K562 (cell line): ENCODE measurements around the gene ATXN7L1. TPM values are rescaled to one million over a fixed set of nuclear protein-coding genes. Genes with fewer than 3 reads are reported as not detected.

Source experiments
- ATAC-seq: fragments of 200-7000 bp; cut with Tn5 transposase; 3 replicates; pipeline ENCODE4 v1.9.1; 2020; ENCODE audit warnings: moderate library complexity
- BruUV-seq: library from RNA; stranded (reverse); fragments of 400-500 nt; replicated peaks from 2 replicates; lab custom pipeline; 2021; lab: Mats Ljungman, UMichigan
- CTCF ChIA-PET: fragments of 300-600 bp; formaldehyde crosslinking; extraction: SDS; loops from one replicate; lab custom pipeline; 2021; ENCODE audit warnings: low intra/inter-chr PET ratio; lab: Yijun Ruan, JAX
- POLR2A ChIA-PET: fragments of 300-600, 350-650 bp; sonication (Branson Sonifier 250); formaldehyde crosslinking; extraction: SDS; loops from one replicate; lab custom pipeline; 2021; ENCODE audit warnings: antibody characterized with exemption, inconsistent platforms; lab: Yijun Ruan, JAX
- DNase-seq, 4 experiments: peaks; one replicate each; pipeline versions ENCODE4 v3.0.0 to v3.0.0-alpha.2; 2011 to 2018; ENCODE audit warnings: low spot score in 3 of 4, mixed read lengths in 3 of 4; ENCODE audit errors: extremely low read depth in 1 of 4
- FAIRE-seq: peaks from 2 replicates; lab custom pipeline; 2011; peaks lifted over from hg19 to GRCh38; lab: Jason Lieb, UNC
- H2AFZ ChIP-seq: 2 replicates; pipeline ENCODE4 v1.6.0; 2011; ENCODE audit warnings: low read depth, low read length, control low read depth, inconsistent platforms
- H3K27ac ChIP-seq: fragments of 200-600 bp; 3 replicates; pipeline ENCODE4 v1.8.0; 2011; ENCODE audit warnings: low read depth, mild to moderate bottlenecking, control low read depth, inconsistent platforms, low read length, moderate library complexity, mixed read lengths; ENCODE audit errors: extremely low read depth
- H3K27me3 ChIP-seq, 2 experiments: fragments of 300-600 bp in 1 of 2; 2 replicates in 1 of 2; 3 replicates in 1 of 2; pipeline versions ENCODE4 v1.6.0 to v1.8.0; 2011; ENCODE audit warnings: inconsistent platforms in 2 of 2, low read length in 2 of 2, mild to moderate bottlenecking in 1 of 2, mixed read lengths in 1 of 2, moderate library complexity in 1 of 2; ENCODE audit not compliant: control insufficient read depth in 2 of 2, insufficient read depth in 2 of 2
- H3K36me3 ChIP-seq: fragments of 300-600 bp; 3 replicates; pipeline ENCODE4 v1.8.0; 2011; ENCODE audit warnings: mild to moderate bottlenecking, low read length, inconsistent platforms; ENCODE audit not compliant: control insufficient read depth, insufficient read depth
- H3K4me1 ChIP-seq, 2 experiments: fragments of 200-600 bp in 1 of 2; replicated peaks in 1 of 2; 2 replicates in 1 of 2; 3 replicates in 1 of 2; pipeline versions ENCODE4 v1.5.1 to v1.8.0; 2011; ENCODE audit warnings: inconsistent platforms in 2 of 2, low read length in 2 of 2, mild to moderate bottlenecking in 1 of 2, mixed read lengths in 1 of 2, moderate library complexity in 1 of 2; ENCODE audit not compliant: control insufficient read depth in 2 of 2, insufficient read depth in 2 of 2
- H3K4me2 ChIP-seq: 2 replicates; pipeline ENCODE4 v1.6.1; 2011; ENCODE audit warnings: low read length, control low read depth, inconsistent platforms, mixed read lengths; ENCODE audit not compliant: insufficient read depth
- H3K4me3 ChIP-seq: fragments of 200-600 bp; sonication (generic), shearing (Covaris generic); 2 replicates; pipeline ENCODE4 v1.5.1; 2016; ENCODE audit warnings: control low read depth, inconsistent platforms
- H3K79me2 ChIP-seq: fragments of 200-600 bp; 3 replicates; pipeline ENCODE4 v1.8.0; 2011; ENCODE audit warnings: low read length, inconsistent platforms; ENCODE audit not compliant: control insufficient read depth, insufficient read depth
- H3K9ac ChIP-seq, 2 experiments: 2 replicates each; pipeline versions ENCODE4 v1.6.0 to v1.6.1; 2011; ENCODE audit warnings: low read depth in 2 of 2, low read length in 2 of 2, control low read depth in 1 of 2, inconsistent platforms in 1 of 2, mild to moderate bottlenecking in 1 of 2, mixed read lengths in 1 of 2; ENCODE audit not compliant: insufficient read depth in 1 of 2
- H3K9me1 ChIP-seq: one replicate; pipeline ENCODE4 v1.6.0; 2011; ENCODE audit warnings: inconsistent platforms, mild to moderate bottlenecking, low read length, moderate library complexity; ENCODE audit not compliant: control insufficient read depth, insufficient read depth
- H3K9me3 ChIP-seq: replicated peaks from 2 replicates; pipeline ENCODE4 v1.5.1; 2011; ENCODE audit warnings: low read depth, low read length, inconsistent platforms; ENCODE audit not compliant: control insufficient read depth, insufficient read depth
- H4K20me1 ChIP-seq: replicated peaks from 2 replicates; pipeline ENCODE4 v1.6.1; 2011; ENCODE audit warnings: low read length, inconsistent platforms, mixed read lengths; ENCODE audit not compliant: control insufficient read depth, insufficient read depth
- HMG20B ChIP-seq: fragments of 250-450 bp; sonication (Bioruptor Pico); IDR thresholded peaks from 2 replicates; pipeline ENCODE4 v1.5.0; 2021; ENCODE audit warnings: mild to moderate bottlenecking
- KDM5B ChIP-seq: fragments of 200-600 bp; sonication (generic); IDR thresholded peaks from 2 replicates; pipeline ENCODE4 v1.6.1; 2012; ENCODE audit warnings: low read depth, mild to moderate bottlenecking, moderate library complexity, low read length, control low read depth, inconsistent platforms; ENCODE audit not compliant: insufficient replicate concordance
- LCOR ChIP-seq: sonication (generic); formaldehyde crosslinking; IDR thresholded peaks from 2 replicates; pipeline ENCODE4 v1.8.0; 2022; ENCODE audit warnings: mild to moderate bottlenecking, missing genetic modification reagents
- NFIX ChIP-seq: fragments of 250-450 bp; sonication (Bioruptor Pico); IDR thresholded peaks from 2 replicates; pipeline ENCODE4 v1.4.0; 2020; ENCODE audit warnings: low read depth, mild to moderate bottlenecking, moderate library complexity
- RAD21 ChIP-seq, 2 experiments: fragments of 250-450 bp in 1 of 2; fragments of 450-650 bp in 1 of 2; sonication (Bioruptor Pico) in 1 of 2; formaldehyde crosslinking in 1 of 2; IDR thresholded peaks in 1 of 2; conservative IDR thresholded peaks in 1 of 2; 2 replicates each; pipeline versions ENCODE4 v1.4.0 to v1.8.0; 2020 to 2022; ENCODE audit warnings: mild to moderate bottlenecking in 2 of 2, moderate library complexity in 1 of 2
- RFX5 ChIP-seq: IDR thresholded peaks from 2 replicates; pipeline ENCODE4 v1.6.1; 2011; ENCODE audit warnings: low read depth, mild to moderate bottlenecking, improper control_type of control experiment, low read length
- TRIM24 ChIP-seq, 2 experiments: fragments of 450-650 bp; IDR thresholded peaks; 2 replicates each; pipeline ENCODE4 v1.6.1; 2016
- WGBS: fragments of 100-300 bp; shearing (Covaris generic); methylation state at CpG from one replicate; pipeline ENCODE4 v1.1.6; 2016; ENCODE audit warnings: low coverage, mixed read lengths; ENCODE audit not compliant: insufficient coverage; ENCODE audit errors: missing lambda C conversion rate; 5-methylcytosine and 5-hydroxymethylcytosine counted together
- in situ Hi-C: fragments of 300-500 bp; cut with MboI; formaldehyde crosslinking; loops from 4 replicates; pipeline ENCODE4 v1.15.0; 2018; ENCODE audit warnings: inconsistent platforms, mixed read lengths
- intact Hi-C: fragments of 100-400 bp; cut with micrococcal nuclease; formaldehyde crosslinking; loops from 2 replicates; pipeline ENCODE4 v1.14.2; 2022
- polyA plus RNA-seq, 8 experiments: library from polyadenylated mRNA; depleted of rRNA in 4 of 8; stranded (reverse) in 5 of 8; unstranded in 3 of 8; fragments of >200 nt; fragmentation: Nextera tagmentation in 2 of 8; fragmentation: Illumina TruSeq in 1 of 8; extraction: Ambion mirVana in 2 of 8; extraction: Trizol in 1 of 8; gene quantifications; 2 replicates each; pipeline versions ENCODE4 v1.2.1 to v1.2.3, GENCODE V29; 2011 to 2014; ENCODE audit warnings: inconsistent platforms in 1 of 8, missing spikeins in 1 of 8
- total RNA-seq, 7 experiments: library from RNA; depleted of rRNA in 6 of 7; stranded (reverse); fragments of >200 nt in 6 of 7; fragmentation: Illumina TruSeq in 2 of 7; extraction: Trizol in 2 of 7; gene quantifications; 2 replicates each; pipeline versions ENCODE4 v1.2.1 to v1.2.3, GENCODE V29; 2011 to 2021; ENCODE audit warnings: low replicate concordance in 1 of 7
- TF ChIP-seq, protein P1 (sequence below), 3 experiments: IDR thresholded peaks in 2 of 3; conservative IDR thresholded peaks in 1 of 3; 2 replicates each; pipeline ENCODE4 v1.5.1; 2011 to 2012; ENCODE audit warnings: low read length in 3 of 3, mild to moderate bottlenecking in 3 of 3, control low read depth in 2 of 3, improper control_type of control experiment in 1 of 3, inconsistent platforms in 1 of 3, low read depth in 1 of 3, mixed read lengths in 1 of 3, moderate library complexity in 1 of 3; ENCODE audit not compliant: insufficient read depth in 2 of 3
- TF ChIP-seq, protein P2 (sequence below): sonication (generic); formaldehyde crosslinking; IDR thresholded peaks from 2 replicates; pipeline ENCODE4 v1.8.0; 2023; ENCODE audit warnings: mild to moderate bottlenecking, missing genetic modification reagents
- TF ChIP-seq, protein P3 (sequence below): fragments of 450-650 bp; formaldehyde crosslinking; IDR thresholded peaks from 2 replicates; pipeline ENCODE4 v1.4.0; 2020; ENCODE audit warnings: mild to moderate bottlenecking, moderate library complexity

Gene ATXN7L1
- total and polyA plus RNA-seq, 9 of the 15 experiments (the other 6 are each of a cell fraction or from before 2014, with no cell fraction given) = 6.6 to 13.7 (median 10.7) TPM

DNA sequence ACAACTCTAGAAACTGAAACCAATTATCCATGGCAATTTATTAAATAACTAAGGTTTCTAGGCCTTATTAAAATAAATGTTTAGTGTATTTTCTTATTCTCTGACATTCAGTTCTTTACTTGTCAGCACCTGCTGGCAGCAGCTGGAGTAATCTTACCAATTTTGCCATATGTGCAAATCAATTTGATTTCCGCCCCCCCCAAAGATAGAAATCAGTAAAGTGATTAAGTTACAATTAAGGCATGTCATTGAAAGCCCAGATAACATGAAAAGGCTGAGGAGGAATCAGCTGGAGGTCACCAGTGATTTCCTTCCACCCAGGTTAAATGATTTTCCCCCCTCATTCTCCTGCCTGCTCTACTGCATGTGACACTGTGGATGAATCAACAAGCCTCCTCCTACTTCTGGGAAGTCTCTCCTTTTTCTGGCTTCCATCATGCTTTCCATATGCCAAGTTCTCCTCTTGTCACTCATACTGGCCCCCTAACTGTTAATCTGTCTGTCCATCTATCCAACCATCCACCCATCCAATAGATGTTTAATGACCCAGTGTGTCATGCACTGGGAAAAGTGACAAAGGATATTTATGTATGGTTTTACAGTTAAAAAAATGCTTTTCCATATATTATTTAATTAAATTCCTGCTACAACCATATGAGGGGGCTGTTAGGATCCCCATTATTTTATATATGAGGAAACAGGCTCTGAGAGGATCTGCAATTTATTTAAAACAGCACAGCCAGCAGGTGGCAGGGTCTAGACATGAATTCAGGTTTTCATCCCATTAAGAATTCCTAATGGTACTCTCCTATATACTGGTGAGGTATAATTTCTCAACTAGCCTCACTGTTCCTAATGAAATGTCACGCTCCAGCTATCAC, 116.5 kb downstream of the ATXN7L1 start:
- ATAC-seq (peak; percentile 73), FAIRE-seq (peak; percentile 74), DNase-seq (peak; percentile 29 to 55 (median 36))
- Histone ChIP-seq H3K9me1 (no peaks in the 10 kb centered on the region), H3K9me3 (no peaks in the 10 kb centered on the region), H2AFZ (no peak overlapping the region), H3K79me2 (no peaks in the 10 kb centered on the region), H3K27ac (no peak overlapping the region), H3K4me2 (no peak overlapping the region), H4K20me1 (peaks cover 8% of the 10 kb centered on the region), H3K4me1 (no peaks in the 10 kb centered on the region), H3K4me3 (no peak overlapping the region), H3K9ac (no peak overlapping the region), H3K36me3 (no peaks in the 10 kb centered on the region; the same call in 2 of the 3 replicates), H3K27me3 (peaks cover 0 to 11% of the 10 kb centered on the region in 2 experiments; a peak in 1 of 5 replicates)
- ChIA-PET CTCF (interaction anchor here (0.5 to 5.0 kb wide), 10 partner anchors 11 to 1144 kb away, joined by 3 to 88 read pairs (median 4); no protein-coding TSS in a partner anchor), POLR2A (interaction anchor here (0.6 to 0.7 kb wide), 2 partner anchors 9 to 248 kb away, joined by 4 read pairs; no protein-coding TSS in a partner anchor)
- intact Hi-C loops (loop anchor here (1.0 to 5.0 kb wide), 4 partner anchors 249 to 407 kb away; no protein-coding TSS in a partner anchor), in situ Hi-C loops (no loop called here)
- BruUV-seq = no TSS peak
- WGBS = 28% methylated on average over 2 of the region's 2 CpGs
- TF ChIP-seq RFX5 = no peak
- TF ChIP-seq RAD21 (CRISPR knock-in tag; conservative IDR thresholded peaks at IDR 0.05 in 1 of 2, IDR thresholded peaks at IDR 0.05 in 1 of 2) = peak; percentile 81 to 87
- TF ChIP-seq, protein P1, sequence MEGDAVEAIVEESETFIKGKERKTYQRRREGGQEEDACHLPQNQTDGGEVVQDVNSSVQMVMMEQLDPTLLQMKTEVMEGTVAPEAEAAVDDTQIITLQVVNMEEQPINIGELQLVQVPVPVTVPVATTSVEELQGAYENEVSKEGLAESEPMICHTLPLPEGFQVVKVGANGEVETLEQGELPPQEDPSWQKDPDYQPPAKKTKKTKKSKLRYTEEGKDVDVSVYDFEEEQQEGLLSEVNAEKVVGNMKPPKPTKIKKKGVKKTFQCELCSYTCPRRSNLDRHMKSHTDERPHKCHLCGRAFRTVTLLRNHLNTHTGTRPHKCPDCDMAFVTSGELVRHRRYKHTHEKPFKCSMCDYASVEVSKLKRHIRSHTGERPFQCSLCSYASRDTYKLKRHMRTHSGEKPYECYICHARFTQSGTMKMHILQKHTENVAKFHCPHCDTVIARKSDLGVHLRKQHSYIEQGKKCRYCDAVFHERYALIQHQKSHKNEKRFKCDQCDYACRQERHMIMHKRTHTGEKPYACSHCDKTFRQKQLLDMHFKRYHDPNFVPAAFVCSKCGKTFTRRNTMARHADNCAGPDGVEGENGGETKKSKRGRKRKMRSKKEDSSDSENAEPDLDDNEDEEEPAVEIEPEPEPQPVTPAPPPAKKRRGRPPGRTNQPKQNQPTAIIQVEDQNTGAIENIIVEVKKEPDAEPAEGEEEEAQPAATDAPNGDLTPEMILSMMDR (IDR thresholded peaks at IDR 0.05 in 2 of 3, conservative IDR thresholded peaks at IDR 0.05 in 1 of 3; ENCODE audit: insufficient read depth in 2 of 3, low read depth in 1 of 3, low read length in 3 of 3) = peak; percentile 65 to 89 (median 71); a peak in 5 of 6 replicates
- no peak for TF ChIP-seq LCOR
- TF ChIP-seq KDM5B = no peak
- no peak for TF ChIP-seq TRIM24 (IDR thresholded peaks at IDR 0.05)
- TF ChIP-seq, protein P2, sequence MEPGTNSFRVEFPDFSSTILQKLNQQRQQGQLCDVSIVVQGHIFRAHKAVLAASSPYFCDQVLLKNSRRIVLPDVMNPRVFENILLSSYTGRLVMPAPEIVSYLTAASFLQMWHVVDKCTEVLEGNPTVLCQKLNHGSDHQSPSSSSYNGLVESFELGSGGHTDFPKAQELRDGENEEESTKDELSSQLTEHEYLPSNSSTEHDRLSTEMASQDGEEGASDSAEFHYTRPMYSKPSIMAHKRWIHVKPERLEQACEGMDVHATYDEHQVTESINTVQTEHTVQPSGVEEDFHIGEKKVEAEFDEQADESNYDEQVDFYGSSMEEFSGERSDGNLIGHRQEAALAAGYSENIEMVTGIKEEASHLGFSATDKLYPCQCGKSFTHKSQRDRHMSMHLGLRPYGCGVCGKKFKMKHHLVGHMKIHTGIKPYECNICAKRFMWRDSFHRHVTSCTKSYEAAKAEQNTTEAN (CRISPR knock-in tag) = no peak
- TF ChIP-seq, protein P3, sequence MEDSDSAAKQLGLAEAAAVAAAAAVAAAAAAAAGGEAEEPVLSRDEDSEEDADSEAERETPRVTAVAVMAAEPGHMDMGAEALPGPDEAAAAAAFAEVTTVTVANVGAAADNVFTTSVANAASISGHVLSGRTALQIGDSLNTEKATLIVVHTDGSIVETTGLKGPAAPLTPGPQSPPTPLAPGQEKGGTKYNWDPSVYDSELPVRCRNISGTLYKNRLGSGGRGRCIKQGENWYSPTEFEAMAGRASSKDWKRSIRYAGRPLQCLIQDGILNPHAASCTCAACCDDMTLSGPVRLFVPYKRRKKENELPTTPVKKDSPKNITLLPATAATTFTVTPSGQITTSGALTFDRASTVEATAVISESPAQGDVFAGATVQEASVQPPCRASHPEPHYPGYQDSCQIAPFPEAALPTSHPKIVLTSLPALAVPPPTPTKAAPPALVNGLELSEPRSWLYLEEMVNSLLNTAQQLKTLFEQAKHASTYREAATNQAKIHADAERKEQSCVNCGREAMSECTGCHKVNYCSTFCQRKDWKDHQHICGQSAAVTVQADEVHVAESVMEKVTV (CRISPR knock-in tag) = peak; percentile 81
- no peak for TF ChIP-seq NFIX (CRISPR knock-in tag)
- TF ChIP-seq HMG20B (CRISPR knock-in tag) = no peak
